WTC11 (cell line): Measurements from ENCODE around the gene ZDHHC17.

ENCODE experiments used
- CREM ChIP-seq: sonication (generic); formaldehyde crosslinking; IDR thresholded peaks from 2 replicates; pipeline ENCODE4 v1.8.1; 2022; ENCODE audit warnings: mild to moderate bottlenecking, missing genetic modification reagents, moderate library complexity
- ELF4 ChIP-seq: sonication (generic); formaldehyde crosslinking; IDR thresholded peaks from 2 replicates; pipeline ENCODE4 v1.8.1; 2022; ENCODE audit warnings: low read depth, mild to moderate bottlenecking, moderate library complexity, missing genetic modification reagents
- SMAD4 ChIP-seq: sonication (generic); formaldehyde crosslinking; IDR thresholded peaks from 2 replicates; pipeline ENCODE4 v1.8.0; 2022; ENCODE audit warnings: mild to moderate bottlenecking, missing genetic modification reagents
- TCF7 ChIP-seq: sonication (generic); formaldehyde crosslinking; IDR thresholded peaks from 2 replicates; pipeline ENCODE4 v1.8.0; 2022; ENCODE audit warnings: mild to moderate bottlenecking, low read depth, missing genetic modification reagents, moderate library complexity
- ZNF671 ChIP-seq: fragments of 250-450 bp; sonication (Bioruptor Pico); IDR thresholded peaks from 2 replicates; pipeline ENCODE4 v1.8.0; 2021; ENCODE audit warnings: mild to moderate bottlenecking
- TF ChIP-seq, protein P1 (sequence below): sonication (generic); formaldehyde crosslinking; IDR thresholded peaks from 2 replicates; pipeline ENCODE4 v1.8.0; 2022; ENCODE audit warnings: mild to moderate bottlenecking, missing genetic modification reagents
- TF ChIP-seq, protein P2 (sequence below): fragments of 200-600 bp; IDR thresholded peaks from 2 replicates; pipeline ENCODE4 v1.8.0; 2022; ENCODE audit warnings: antibody characterized with exemption
- TF ChIP-seq, protein P3 (sequence below): sonication (generic); formaldehyde crosslinking; IDR thresholded peaks from 2 replicates; pipeline ENCODE4 v1.8.0; 2023; ENCODE audit warnings: mild to moderate bottlenecking, missing genetic modification reagents
- TF ChIP-seq, protein P4 (sequence below): sonication (generic); formaldehyde crosslinking; IDR thresholded peaks from 2 replicates; pipeline ENCODE4 v1.8.1; 2022; ENCODE audit warnings: low read depth, missing genetic modification reagents, borderline replicate concordance

DNA sequence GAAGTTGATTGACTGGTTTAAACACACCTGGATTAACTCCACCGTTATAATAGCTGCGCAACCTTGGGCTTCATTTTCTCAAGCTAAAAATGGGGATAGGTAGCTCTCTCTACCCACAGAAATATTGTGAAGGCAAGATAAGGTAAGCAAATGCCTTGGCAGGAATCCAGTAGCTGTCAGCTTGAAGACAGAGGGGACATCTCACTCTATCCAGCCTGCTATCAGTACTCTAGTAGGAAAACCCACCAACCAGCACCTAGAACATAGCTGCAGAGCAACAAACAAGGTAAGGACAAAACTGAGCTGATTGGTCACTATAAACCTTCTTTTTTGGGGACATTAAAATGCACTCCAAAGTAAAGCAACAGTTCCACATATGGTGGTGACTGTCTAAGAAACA, 107.2 kb downstream of the ZDHHC17 start:
- TF ChIP-seq, protein P1, sequence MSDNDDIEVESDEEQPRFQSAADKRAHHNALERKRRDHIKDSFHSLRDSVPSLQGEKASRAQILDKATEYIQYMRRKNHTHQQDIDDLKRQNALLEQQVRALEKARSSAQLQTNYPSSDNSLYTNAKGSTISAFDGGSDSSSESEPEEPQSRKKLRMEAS (CRISPR knock-in tag), result no peak
- TF ChIP-seq SMAD4 (CRISPR knock-in tag) (no peak), ELF4 (no peak), TCF7 (CRISPR knock-in tag) (no peak), ZNF671 (no peak), CREM (CRISPR knock-in tag) (no peak)
- TF ChIP-seq, protein P2, sequence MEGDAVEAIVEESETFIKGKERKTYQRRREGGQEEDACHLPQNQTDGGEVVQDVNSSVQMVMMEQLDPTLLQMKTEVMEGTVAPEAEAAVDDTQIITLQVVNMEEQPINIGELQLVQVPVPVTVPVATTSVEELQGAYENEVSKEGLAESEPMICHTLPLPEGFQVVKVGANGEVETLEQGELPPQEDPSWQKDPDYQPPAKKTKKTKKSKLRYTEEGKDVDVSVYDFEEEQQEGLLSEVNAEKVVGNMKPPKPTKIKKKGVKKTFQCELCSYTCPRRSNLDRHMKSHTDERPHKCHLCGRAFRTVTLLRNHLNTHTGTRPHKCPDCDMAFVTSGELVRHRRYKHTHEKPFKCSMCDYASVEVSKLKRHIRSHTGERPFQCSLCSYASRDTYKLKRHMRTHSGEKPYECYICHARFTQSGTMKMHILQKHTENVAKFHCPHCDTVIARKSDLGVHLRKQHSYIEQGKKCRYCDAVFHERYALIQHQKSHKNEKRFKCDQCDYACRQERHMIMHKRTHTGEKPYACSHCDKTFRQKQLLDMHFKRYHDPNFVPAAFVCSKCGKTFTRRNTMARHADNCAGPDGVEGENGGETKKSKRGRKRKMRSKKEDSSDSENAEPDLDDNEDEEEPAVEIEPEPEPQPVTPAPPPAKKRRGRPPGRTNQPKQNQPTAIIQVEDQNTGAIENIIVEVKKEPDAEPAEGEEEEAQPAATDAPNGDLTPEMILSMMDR, result no peak
- TF ChIP-seq, protein P3, sequence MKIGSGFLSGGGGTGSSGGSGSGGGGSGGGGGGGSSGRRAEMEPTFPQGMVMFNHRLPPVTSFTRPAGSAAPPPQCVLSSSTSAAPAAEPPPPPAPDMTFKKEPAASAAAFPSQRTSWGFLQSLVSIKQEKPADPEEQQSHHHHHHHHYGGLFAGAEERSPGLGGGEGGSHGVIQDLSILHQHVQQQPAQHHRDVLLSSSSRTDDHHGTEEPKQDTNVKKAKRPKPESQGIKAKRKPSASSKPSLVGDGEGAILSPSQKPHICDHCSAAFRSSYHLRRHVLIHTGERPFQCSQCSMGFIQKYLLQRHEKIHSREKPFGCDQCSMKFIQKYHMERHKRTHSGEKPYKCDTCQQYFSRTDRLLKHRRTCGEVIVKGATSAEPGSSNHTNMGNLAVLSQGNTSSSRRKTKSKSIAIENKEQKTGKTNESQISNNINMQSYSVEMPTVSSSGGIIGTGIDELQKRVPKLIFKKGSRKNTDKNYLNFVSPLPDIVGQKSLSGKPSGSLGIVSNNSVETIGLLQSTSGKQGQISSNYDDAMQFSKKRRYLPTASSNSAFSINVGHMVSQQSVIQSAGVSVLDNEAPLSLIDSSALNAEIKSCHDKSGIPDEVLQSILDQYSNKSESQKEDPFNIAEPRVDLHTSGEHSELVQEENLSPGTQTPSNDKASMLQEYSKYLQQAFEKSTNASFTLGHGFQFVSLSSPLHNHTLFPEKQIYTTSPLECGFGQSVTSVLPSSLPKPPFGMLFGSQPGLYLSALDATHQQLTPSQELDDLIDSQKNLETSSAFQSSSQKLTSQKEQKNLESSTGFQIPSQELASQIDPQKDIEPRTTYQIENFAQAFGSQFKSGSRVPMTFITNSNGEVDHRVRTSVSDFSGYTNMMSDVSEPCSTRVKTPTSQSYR (CRISPR knock-in tag), result no peak
- TF ChIP-seq, protein P4, sequence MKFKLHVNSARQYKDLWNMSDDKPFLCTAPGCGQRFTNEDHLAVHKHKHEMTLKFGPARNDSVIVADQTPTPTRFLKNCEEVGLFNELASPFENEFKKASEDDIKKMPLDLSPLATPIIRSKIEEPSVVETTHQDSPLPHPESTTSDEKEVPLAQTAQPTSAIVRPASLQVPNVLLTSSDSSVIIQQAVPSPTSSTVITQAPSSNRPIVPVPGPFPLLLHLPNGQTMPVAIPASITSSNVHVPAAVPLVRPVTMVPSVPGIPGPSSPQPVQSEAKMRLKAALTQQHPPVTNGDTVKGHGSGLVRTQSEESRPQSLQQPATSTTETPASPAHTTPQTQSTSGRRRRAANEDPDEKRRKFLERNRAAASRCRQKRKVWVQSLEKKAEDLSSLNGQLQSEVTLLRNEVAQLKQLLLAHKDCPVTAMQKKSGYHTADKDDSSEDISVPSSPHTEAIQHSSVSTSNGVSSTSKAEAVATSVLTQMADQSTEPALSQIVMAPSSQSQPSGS (CRISPR knock-in tag), result no peak
